ENCODE measurements around the gene RAD17. TPM values are rescaled to one million over a fixed set of nuclear protein-coding genes. Genes with fewer than 3 reads are reported as not detected.

Gene RAD17
- total RNA-seq, 4 donors from 2014 or later = 13.0 to 21.1 (median 15.0) TPM

DNA sequence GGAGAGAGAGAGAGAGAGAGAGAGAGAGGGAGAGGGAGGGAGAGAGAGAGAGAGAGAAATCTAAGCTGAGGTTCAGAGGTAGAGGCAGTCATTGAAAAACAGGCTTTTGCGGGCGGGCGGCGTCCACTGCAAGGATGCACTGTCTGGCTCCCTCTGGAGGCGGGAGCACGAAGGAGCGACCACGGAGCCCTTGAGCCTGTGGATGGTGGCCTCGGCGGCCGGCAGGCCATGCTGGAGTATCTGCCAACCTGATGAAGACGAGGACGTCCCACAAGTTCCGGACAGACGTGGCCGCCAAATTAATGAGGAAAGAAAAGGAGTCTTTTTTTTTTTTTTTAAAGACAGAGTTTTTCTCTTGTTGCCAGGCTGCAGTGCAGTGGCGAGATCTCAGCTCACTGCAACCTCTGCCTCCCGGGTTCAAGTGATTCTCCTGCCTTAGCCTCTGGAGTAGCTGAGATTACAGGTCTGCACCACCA is 34.8 kb upstream of the RAD17 start:
- DNase-seq (ENCODE audit: low spot score in 2 of 2) = peak; percentile 87 to 92
- Histone ChIP-seq H3K4me1 (peaks cover 18% of the 10 kb centered on the region), H3K27me3 (no peaks in the 10 kb centered on the region), H3K27ac (no peak overlapping the region), H3K36me3 (no peaks in the 10 kb centered on the region), H3K4me3 (no peak overlapping the region), H3K9me3 (no peaks in the 10 kb centered on the region)
- TF ChIP-seq POLR2A (IDR thresholded peaks at IDR 0.05) (no peak), EP300 (IDR thresholded peaks at IDR 0.05) (no peak), POLR2AphosphoS5 (IDR thresholded peaks at IDR 0.05) (no peak)
- TF ChIP-seq, protein P1, sequence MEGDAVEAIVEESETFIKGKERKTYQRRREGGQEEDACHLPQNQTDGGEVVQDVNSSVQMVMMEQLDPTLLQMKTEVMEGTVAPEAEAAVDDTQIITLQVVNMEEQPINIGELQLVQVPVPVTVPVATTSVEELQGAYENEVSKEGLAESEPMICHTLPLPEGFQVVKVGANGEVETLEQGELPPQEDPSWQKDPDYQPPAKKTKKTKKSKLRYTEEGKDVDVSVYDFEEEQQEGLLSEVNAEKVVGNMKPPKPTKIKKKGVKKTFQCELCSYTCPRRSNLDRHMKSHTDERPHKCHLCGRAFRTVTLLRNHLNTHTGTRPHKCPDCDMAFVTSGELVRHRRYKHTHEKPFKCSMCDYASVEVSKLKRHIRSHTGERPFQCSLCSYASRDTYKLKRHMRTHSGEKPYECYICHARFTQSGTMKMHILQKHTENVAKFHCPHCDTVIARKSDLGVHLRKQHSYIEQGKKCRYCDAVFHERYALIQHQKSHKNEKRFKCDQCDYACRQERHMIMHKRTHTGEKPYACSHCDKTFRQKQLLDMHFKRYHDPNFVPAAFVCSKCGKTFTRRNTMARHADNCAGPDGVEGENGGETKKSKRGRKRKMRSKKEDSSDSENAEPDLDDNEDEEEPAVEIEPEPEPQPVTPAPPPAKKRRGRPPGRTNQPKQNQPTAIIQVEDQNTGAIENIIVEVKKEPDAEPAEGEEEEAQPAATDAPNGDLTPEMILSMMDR (IDR thresholded peaks at IDR 0.05) = peak; percentile 30 to 88
- WGBS = 11% methylated on average over 18 of the region's 18 CpGs

DNA sequence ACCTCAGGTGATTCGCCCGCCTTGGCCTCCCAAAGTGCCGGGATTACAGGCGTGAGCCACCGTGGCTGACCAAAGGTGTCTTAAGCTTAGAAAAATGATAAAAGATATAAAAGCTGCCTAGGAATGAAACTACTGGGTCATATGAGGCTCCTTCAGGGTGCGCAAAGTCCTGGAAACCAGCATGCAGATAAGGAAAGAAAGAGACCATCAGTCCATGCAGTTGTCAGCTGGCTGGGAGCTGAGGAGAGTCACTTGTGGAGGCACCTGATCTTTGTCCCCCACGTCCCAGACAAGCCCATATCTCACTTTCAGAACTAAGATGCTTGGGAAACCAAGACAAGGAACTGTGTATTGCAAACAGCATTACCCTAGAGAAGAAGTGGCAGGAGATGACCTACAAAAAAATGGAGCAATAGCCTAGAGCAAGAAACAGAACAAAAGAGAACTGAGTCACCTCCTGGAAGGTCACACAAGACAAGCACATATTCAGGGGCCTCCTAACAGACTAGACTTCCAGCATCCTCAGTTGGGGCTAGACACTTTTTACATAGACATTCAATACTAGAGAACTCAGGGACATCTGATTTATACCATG is 34.2 kb upstream of the RAD17 start:
- Histone ChIP-seq H3K4me1 (peaks cover 18% of the 10 kb centered on the region), H3K27me3 (no peaks in the 10 kb centered on the region), H3K27ac (no peak overlapping the region), H3K4me3 (no peak overlapping the region), H3K9me3 (no peaks in the 10 kb centered on the region), H3K36me3 (no peaks in the 10 kb centered on the region)
- WGBS = 95% methylated on average over 7 of the region's 7 CpGs
- TF ChIP-seq POLR2AphosphoS5 (IDR thresholded peaks at IDR 0.05) (no peak), POLR2A (IDR thresholded peaks at IDR 0.05) (no peak), EP300 (IDR thresholded peaks at IDR 0.05) (no peak)
- TF ChIP-seq, protein P1 (IDR thresholded peaks at IDR 0.05) = no peak
- DNase-seq (ENCODE audit: low spot score in 2 of 2) = peak in 1 of 2 donors; percentile 11

DNA sequence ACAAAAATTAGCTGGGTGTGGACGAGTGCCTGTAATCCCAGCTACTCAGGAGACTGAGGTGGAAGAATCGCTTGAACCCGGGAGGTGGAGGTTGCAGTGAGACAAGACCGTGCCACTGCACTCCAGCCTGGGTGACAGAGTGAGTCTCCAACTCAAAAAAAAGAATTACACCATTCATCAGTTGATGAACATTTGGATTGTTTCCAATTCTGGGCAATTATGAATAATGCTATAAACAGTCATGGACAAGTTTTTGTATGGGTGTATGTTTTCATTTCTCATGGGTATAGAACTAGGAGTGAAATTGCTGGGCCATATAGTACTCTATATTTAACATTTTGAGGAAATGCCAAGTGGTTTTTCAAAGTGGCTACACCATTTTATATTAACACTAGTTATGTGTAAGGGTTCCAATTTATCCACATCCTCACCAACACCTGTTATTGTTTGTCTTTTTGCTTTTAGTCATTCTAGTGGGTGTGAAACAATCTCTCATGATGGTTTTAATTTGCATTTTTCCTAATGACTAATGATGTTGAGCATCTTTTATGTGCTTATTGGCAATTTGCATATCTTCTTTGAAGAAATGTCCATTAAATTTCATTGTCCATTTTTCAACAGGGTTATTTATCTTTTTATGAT is 28.0 kb upstream of the RAD17 start:
- Histone ChIP-seq H3K9me3 (no peaks in the 10 kb centered on the region), H3K36me3 (no peaks in the 10 kb centered on the region), H3K4me1 (no peaks in the 10 kb centered on the region), H3K27me3 (no peaks in the 10 kb centered on the region), H3K27ac (no peak overlapping the region), H3K4me3 (no peak overlapping the region)
- TF ChIP-seq, protein P1 (IDR thresholded peaks at IDR 0.05) = no peak
- no peak for TF ChIP-seq EP300 (IDR thresholded peaks at IDR 0.05)
- no peak for TF ChIP-seq POLR2A (IDR thresholded peaks at IDR 0.05)
- WGBS = 83% methylated on average over 4 of the region's 4 CpGs
- no peak for DNase-seq (ENCODE audit: low spot score in 2 of 2)

DNA sequence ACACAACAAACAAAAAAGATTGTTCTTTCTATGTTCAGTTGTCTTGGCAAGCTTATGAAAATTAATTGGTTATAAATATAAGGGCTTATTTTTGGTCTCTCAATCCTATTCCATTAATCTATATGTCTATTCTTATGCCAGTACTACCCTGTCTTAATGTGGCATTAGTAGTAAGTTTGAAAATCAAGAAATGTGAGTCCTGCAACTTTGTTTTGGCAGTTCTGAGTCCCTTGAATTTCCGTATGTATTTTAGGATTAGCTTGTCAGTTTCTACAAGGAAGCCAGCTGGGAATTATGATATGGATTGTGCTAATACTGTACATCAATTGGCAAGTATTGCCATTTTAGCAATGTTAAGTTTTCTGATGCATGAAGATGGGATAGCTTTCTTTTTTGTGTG is 26.5 kb upstream of the RAD17 start:
- no peak for DNase-seq (ENCODE audit: low spot score in 2 of 2)

DNA sequence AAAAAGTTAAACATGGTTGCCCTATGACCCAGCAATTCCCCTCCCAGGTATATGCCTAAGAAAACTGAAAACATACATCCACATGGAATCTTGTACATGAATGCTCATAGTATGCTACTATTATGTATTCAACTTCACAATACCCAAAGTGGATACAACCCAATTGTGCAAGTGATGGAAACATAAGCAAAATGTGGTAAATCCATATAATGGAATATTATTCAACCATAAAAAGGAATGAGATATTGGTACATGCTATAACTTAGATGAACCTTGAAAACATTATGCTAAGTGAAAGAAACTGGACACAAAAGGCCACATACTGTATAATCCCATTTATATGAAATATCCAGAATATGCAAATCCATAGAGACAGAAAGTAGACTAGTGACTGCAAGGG is 19.0 kb upstream of the RAD17 start:
- peaks cover 47% of the 10 kb centered on the region for H3K36me3 ChIP-seq

More for the DNA sequence above, 26.5 kb upstream of the RAD17 start:
- no peaks in the 10 kb centered on the region for H3K36me3 ChIP-seq
- no peaks in the 10 kb centered on the region for H3K27me3 ChIP-seq
- no peaks in the 10 kb centered on the region for H3K4me1 ChIP-seq
- H3K4me3 ChIP-seq = no peak overlapping the region
- TF ChIP-seq POLR2AphosphoS5 (IDR thresholded peaks at IDR 0.05) = no peak
- TF ChIP-seq EP300 (IDR thresholded peaks at IDR 0.05) = no peak
- TF ChIP-seq, protein P1 (IDR thresholded peaks at IDR 0.05) = no peak
- TF ChIP-seq POLR2A (IDR thresholded peaks at IDR 0.05) = no peak
- no peak overlapping the region for H3K27ac ChIP-seq
- no peaks in the 10 kb centered on the region for H3K9me3 ChIP-seq
- WGBS = 77% methylated on average over 1 of the region's 1 CpG

More for the DNA sequence above, 19.0 kb upstream of the RAD17 start:
- Histone ChIP-seq H3K27me3 (no peaks in the 10 kb centered on the region), H3K9me3 (no peaks in the 10 kb centered on the region), H3K4me3 (no peak overlapping the region), H3K27ac (no peak overlapping the region), H3K4me1 (no peaks in the 10 kb centered on the region)
- TF ChIP-seq POLR2AphosphoS5 (IDR thresholded peaks at IDR 0.05) (no peak), POLR2A (IDR thresholded peaks at IDR 0.05) (no peak), EP300 (IDR thresholded peaks at IDR 0.05) (no peak)
- TF ChIP-seq, protein P1 (IDR thresholded peaks at IDR 0.05) = no peak
- no peak for DNase-seq (ENCODE audit: low spot score in 2 of 2)
